Stimulated activated CD4-positive, alpha-beta T cell treated with anti-CD3 and anti-CD28 coated beads, Interleukin-1b, Interleukin-23, amount 100 ng/mL, for 1 hour (primary cell): ENCODE results near the gene FBRSL1.
"Not testable (repeated sequence)": the region's sequence is repeated elsewhere in the genome, so short reads cannot be mapped to it uniquely, and the experiment has no call there.

Source experiments
- DNase-seq, 2 donors: peaks; one replicate each; pipeline ENCODE4 v3.0.0-alpha.2; 2020; ENCODE audit warnings: low read depth in 2 of 2

Gene FBRSL1

DNA sequence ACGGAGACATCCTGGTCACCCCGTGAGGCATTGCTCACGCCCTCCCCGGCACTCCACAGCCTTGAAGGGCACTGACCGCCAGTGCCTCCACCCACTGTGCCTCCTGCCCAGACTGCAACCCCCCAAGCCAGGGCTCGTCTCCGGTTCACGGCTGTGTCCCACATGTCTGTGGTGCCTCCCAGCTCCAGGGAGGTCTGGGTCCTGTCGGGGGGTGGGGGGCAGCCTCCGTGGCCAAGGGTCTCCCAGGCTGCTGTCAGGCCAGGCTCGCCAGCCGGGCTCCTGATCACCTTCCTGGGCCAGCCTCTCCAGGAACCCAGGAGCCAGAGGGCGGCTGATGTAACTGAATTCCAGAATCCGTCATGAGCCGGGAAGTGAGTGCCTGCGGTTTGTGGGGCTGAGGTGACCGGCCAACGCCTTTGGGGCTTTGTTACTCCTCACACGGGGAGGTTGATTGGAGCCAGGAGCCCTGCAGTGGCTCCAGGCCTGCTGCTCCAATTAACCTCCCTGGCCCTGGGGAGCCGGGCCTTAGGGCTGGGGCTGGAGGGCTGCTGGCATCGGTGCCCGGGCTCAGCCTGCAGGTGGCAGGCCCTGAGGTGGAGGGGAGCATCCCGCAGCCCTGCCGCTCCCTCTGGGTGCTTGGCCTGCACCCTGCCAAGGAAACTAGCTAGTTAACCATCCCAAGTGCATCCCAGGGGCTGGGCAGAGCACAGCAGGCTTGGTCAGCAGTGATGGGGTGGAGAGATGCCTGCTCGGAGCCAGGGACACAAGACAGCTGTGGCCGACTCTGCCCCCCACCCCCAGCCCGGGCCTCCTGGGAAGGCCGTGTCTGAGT is 36.4 kb upstream of the FBRSL1 start:
- no peak for DNase-seq

DNA sequence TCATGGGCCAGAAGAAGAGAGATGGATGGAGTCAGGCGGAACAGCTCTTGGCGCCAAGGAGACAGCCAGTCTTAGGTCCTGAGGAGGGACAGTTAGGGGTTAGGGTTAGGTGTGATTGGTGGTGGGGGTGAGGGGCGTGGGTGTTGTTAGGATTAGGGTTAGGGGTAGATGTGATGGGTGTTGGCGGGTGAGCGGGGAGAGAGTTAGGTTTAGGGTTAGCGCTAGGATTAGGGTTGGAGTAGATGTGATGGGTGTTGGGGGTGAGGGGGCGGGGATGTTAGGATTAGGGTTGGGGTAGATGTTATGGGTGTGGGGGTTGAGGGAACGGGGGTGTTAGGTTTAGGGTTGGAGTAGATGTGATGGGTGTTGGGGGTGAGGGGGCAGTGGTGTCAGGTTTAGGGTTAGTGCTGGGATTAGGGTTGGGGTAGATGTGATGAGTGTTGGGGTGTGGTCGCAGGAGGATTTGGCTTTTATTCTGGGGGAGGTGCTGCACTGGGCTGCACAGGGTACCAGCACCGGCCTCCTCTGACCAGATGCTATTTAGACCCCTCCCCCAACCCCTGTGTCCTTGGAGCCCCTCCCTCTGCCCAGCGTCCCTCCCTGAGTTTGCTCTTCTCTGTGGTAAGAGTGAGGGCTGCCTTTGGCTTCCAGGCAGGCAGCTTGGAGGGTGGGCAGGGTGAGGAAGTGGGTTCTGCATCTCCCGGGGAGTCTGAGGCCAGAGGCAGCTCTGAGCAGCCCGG is 35.6 kb upstream of the FBRSL1 start:
- DNase-seq, result no peak

DNA sequence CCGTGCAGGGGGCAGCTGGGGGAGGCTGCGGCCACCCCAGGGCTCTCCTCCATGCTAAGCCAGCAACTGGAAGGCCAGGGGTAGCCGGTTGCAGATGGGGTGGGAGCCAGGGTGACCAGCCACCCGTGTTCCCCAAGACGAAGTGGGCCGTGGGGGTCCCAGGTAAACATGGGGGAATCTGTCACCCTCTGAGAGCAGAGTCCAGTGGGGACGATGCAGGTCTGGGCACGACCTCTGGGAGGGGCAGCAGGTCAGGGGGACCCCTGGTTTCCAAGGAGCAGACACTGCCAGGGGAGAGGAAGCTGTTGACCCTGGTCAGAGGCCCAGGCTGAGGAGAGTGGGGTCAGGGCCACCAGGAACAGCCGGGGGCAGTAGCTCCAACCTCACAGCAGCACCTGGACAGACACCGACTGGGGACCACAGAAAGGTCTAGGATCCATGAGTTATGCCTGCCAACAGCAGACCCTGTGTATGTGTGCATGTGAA is 35.0 kb upstream of the FBRSL1 start:
- no peak for DNase-seq

DNA sequence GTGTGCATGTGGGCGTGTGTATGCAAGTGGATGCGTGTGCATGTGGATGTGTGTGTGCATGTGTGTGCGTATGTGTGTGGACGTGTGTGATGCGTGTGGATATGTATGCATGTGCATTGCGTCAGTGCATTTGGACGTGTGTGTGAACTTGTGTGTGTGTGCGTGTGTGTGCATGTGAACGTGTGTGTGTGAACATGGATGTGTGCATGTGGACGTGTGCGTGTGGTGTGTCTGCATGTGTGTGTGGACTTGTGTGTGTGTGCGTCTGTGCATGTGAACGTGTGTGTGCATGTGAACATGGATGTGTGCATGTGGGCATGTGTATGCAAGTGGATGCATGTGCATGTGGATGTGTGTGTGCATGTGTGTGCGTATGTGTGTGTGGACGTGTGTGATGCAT is 34.4 kb upstream of the FBRSL1 start:
- no peak for DNase-seq

DNA sequence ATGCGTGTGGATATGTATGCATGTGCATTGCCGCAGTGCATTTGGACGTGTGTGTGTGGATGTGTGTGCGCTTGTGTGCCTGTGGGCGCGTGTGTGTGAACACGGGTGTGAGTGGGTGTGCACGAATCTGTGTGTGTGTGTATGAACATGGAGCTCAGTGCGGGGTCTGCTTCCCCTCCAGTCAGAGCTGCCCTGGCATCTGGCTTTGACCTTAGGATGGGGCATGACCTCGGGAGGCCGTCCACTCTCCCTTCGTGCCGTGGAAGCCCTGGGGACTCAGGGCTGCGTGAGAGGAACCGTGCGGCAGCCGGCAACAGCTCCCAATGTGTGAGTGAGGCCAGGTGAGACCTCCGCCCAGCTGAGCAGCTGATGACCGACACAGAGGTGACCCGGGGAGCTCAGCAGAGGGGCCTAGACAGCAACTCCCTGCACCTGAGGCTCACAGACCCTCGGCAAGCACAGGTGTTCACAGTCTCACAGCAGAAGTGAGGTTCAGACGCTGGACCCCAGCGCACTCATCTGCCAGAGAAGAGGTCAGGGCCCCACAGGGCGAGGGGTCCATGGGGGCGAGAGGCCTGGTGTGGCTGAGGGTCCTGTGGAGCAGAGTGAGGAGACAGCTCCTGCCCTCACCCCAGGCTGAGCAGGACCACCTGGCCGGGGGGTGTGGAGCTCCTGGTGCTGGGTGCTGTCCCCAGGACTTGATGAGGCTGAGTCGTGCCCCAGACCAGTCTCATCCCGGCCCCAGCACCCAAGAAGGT is 33.6 kb upstream of the FBRSL1 start:
- no peak for DNase-seq

DNA sequence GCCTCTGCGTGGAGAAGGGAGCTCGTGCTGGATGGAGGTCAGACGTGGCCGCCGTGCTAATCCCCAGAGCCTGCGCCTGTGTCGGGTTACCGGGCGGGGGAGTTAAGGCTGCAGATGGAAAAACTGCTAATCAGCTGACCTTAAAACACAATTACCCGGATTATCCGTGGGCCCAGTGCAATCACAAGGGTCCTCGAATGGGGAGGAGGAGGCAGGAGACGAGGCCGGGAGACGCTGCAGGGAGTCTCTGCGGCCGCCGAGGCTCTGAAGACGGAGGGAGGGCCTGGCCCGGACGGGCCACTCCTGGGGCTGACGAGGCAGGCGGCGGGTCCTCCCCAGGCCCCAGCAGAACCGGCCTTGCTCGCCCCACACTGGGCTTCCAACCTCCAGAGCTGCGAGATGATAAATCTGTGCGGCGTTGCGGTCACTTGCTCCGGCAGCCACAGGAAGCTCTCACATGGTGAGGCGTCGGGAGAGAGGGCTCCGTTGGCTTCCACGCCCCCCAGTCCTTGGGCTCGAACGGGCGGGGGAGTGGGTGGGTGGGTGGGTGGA is 32.9 kb upstream of the FBRSL1 start:
- DNase-seq, result no peak

DNA sequence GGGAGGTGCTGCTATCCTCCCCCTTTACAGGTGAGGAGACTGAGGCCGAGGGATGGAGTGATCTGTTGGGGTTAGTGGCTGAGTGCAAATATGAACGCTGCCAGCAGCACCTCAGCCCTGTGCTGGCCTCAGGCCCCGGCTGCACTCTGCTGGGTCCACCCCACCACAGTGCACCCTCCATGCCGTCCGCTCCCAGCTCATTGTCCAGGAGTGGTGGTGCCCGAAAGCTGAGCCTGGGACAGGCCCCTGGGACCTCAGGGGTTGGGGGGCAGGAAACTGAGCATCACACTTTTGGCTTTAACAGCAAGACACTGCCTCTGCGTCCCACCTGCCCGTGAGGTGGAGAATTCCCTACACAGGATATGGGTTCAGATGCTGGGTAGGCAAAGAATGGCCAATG is 31.5 kb upstream of the FBRSL1 start:
- DNase-seq, result no peak

DNA sequence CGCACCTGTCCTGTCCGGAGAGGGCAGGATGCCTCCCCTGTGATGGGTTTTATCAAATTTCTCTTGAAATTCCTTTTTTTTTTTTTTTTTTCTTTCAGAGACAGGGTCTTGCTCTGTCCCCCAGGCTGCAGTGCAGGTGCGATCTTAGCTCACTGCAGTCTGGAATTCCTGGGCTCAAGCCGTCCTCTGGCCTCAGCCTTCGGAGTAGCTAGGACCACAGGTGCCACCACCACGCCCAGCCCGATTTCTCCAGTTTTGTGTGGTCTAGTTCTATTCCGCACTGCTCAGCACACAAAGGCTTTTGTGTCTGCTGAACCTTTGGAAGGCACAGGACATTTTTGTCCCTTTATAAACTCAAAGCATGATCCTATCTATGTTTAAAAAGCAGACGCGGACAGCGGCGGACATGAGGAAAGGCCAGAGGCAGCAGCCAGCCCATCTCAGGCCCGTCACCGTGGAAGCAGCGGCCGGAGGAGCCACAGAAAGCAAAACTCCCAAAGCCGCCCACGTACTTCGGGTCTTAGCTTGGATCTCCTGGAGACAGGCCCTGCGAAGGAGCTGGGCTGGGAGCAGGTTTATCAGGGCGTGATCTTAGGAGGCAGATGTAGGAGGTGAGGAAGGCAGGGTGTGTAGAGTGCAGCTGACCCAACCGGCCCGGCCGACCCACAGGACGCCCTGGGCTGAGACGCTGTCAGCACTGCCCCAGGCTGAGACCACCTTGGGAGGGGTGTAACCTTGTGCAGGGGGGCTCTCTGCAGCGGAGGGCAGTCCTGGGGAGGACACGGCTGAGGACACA is 30.9 kb upstream of the FBRSL1 start:
- no peak for DNase-seq

DNA sequence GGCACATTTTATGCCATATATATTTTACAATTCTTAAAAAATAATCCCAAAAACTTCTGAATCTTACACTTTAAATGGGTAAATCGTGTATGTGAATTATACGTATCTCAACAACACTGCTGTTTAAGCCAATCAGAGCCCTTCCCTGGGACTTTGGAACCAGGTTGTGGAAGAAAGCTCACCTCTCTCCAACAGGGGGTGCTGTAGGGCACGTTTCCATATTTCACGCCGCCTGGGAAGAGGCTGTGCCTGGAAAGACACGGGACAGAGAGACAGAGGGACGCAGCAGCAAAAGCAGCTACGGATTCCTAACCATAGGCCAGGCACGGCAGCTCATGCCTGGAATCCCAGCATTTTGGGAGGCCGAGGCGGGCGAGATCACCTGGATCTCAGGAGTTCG is 29.4 kb upstream of the FBRSL1 start:
- no peak for DNase-seq

DNA sequence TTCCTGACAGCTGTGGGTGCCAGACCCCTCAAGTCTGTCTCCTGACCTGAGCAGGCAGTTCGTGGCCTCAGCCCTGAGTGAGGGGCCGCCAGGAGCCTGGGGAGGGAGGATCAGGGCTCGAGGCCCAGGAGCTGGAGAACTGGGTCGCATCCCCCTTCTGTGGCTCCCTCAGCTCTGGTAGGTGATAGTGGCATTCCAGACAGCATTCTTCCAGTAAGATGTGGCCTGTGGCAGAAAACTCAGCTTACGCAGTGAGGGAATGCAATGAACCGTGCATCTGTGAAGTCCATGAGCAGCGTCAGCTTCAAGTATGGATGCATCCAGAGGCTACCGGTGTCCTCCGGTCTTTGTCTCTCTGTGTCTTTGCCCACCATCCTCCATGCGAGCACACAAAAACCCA is 28.4 kb upstream of the FBRSL1 start:
- DNase-seq, result no peak

DNA sequence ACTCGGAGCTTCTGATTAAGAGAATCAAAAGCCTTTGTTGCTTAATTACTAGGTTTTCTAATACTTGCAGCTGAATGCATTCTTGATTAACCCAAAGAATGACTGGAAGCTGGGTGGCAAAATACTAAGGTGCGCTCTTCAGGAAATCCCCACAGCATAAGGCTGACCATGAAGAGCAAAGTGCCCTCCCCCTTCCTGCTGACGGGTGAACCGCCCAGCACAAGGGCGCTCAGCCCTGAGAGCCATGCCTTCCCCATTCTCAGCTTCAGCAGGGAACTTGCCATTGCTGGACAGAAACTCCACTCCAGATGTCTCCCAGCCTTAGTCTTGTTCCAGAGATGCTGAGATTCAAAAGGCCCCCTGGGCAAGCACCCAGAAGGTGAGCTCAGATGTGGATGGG is 27.2 kb upstream of the FBRSL1 start:
- no peak for DNase-seq

DNA sequence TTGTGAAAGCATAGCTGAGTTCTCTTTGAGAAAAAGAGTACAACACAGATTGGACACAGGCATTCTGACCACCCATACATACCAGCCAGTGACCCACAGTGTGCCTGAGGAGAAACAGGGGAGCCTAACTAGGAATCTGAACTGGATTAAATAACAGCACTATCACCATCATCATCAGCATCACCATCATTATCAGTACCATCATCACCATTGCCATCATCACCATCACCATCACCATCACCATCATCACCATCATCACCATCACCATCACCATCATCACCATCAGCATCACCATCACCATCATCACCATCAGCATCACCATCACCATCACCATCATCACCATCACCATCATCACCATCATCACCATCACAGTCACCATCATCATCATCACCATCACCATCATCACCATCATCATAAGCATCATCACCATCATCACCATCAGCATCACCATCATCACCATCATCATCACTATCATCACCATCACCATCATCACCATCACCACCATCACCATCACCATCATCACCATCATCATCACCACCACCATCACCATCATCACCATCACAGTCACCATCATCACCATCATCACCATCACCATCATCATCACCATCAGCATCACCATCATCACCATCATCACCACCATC is 26.5 kb upstream of the FBRSL1 start:
- not testable (repeated sequence) for DNase-seq

DNA sequence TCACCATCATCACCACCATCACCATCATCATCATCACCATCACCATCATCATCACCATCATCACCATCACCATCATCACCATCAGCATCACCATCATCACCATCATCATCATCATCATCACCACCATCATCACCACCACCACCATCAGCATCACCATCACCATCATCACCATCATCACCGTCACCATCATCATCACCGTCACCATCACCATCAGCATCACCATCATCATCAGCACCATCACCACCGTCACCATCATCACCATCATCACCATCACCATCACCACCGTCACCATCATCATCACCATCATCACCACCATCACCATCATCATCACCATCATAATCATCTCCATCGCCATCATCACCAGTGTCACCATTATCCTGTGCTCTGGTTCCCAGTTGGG is 25.6 kb upstream of the FBRSL1 start:
- not testable (repeated sequence) for DNase-seq

DNA sequence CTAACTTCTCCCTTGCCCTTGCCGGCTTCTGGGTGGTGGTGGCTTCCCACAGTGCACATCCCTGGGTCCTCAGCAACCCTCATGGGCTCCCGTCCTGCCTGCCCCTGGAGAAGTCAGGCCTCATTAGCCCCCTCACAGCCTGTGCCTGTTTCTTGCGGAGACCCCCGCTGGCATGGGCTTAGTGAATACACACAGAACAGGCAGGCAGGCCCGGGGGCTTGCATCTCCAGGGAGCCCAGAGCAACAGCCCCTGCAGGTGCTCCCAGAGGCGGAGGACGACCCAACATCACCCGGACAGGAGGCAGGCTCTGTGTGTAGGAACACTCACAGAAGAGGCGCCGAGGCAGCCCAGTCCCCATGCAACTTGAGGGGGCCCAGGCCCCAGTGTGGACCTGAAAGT is 25.1 kb upstream of the FBRSL1 start:
- DNase-seq, result no peak

DNA sequence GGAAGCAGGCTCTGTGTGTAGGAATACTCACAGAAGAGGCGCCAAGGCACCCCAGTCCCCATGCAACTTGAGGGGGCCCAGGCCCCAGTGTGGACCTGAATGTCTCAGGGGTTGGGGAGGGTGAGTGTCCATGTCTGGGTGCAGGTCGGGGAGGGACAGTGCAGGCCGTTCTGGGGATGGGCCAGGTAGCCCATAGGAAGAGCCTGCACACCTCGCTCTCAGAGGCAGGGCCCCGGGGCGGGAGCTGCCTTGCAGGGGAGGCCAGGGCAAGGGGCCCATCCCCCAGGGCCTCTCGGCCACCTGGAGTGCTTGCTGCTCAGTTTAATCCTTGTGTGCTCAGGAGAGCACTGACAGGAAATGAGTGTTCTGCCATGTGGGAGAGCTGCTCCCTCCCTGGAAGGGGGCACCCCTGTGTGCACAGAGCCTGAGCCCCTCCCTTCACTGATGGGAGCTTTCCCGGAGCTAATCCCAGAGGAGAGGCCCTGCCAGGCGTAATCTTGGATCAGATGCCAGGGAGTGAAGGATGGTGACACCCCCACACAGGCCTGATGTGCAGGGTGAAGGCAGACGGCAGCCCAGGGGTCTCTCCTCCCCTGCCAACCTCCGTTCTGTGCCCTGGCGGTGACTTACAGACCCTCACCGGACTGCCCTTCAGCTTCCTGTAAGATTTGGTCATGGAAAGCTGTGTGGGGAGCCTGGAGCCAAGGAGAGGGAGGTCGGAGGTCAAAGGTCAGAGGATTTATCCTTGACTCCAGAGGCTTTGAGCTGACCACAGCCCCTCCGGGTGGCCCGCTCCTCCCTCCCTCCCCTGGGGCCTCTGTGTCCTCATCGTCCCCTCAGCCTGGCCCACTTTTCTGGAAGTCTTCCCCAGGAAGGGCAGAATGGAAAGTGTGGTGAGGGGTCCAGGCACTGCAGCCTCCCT is 24.4 kb upstream of the FBRSL1 start:
- DNase-seq, result no peak

DNA sequence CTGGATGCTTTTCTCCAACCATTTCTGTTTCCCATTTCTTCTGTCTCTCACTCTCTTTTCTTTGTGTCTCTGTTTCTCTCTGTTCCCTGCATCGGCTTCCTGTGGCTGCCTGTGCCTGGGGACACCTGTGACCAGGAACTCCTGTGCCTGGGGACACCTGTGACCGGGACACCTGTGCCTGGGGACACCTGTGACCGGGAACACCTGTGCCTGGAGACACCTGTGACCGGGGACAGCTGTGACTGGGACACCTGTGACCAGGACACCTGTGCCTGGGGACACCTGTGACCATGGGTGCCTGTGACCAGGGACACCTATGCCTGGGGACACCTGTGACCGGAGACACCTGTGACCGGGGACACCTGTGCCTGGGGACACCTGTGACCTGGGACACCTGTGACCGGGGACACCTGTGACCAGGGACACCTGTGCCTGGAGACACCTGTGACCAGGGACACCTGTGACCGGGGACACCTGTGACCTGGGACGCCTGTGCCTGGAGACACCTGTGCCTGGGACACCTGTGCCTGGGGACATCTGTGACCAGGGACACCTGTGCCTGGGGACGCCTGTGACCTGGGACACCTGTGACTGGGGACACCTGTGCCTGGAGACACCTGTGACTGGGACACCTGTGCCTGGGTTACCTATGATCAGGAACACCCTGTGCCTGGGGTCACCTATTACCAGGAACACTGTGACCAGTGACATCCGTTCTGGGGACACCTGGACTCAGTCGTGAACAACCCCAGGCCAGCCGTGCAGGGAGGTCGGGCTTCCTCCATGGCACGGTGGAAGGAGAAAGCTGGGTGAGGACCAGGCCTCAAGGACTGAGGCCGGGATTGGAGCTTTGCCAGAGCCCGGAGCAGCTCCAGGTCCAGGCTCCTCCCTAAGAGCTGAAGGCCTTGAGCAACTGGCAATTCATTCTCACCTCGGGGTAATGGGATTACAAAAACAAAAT is 23.4 kb upstream of the FBRSL1 start:
- no peak for DNase-seq

DNA sequence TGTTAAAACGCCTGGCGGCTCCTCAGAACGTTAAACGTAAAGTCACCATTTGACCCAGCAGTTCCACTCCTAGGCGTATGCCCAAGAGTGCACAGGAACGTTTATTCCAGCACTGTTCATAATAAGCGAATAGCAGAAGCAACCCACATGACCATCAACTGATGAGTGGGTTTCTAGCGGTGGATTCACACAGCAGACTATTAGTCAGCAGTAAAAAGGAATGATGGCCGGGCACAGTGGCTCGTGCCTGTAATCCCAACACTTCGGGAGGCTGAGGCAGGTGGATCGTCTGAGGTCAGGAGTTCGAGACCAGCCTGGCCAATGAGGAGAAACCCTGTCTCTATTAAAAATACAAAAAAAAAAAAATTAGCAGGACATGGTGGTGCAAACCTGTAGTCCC is 22.4 kb upstream of the FBRSL1 start:
- no peak for DNase-seq

DNA sequence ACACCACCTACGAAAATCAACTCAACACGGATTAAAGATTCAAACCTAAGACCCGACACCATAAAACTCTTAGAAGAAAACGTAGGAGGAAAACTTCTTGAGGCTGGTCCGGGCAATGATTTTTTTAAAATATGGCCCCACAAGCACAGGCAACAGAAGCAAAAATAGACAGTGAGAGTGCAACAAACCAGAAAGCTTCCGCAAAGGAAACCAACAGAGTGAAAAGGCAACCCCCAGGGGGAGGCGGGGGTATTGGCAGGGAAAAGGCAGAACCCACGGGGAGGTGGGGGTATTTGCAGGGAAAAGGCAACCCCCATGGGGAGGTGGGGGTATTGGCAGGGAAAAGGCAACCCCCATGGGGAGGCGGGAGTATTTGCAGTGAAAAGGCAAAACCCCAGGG is 20.5 kb upstream of the FBRSL1 start:
- DNase-seq, result no peak

DNA sequence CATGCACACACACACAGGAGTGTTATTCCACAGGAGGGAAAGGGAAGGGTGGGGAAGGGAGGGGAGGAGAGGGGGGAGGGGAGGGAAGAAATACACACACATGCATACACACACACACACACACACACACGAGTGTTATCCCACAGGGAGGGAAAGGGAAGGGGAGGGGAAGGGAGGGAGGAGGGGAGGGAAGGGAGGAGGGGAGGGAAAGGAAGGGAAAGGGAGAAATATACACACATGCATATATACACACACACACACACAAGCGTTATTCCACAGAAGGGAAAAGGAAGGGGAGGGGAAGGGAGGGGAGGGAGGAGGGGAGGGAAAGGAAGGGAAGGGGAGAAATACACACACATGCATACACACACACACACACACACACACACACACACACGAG is 19.6 kb upstream of the FBRSL1 start:
- no peak for DNase-seq
